Breast epithelium (tissue), 4 donors: ENCODE measurements around the gene SCLY. TPM values are rescaled to one million over a fixed set of nuclear protein-coding genes. Genes with fewer than 3 reads are reported as not detected.

Source experiments
- DNase-seq, 2 donors: peaks; one replicate each; pipeline ENCODE4 v3.0.0-alpha.2; 2019; ENCODE audit warnings: low spot score in 2 of 2
- H3K27ac ChIP-seq, 2 donors: fragments of 200-600 bp; sonication (generic) in 1 of 2; one replicate each; pipeline ENCODE4 v1.5.1; 2016 to 2019; ENCODE audit warnings: mild to moderate bottlenecking in 1 of 2
- H3K27me3 ChIP-seq, 2 donors: fragments of 200-600 bp; sonication (generic) in 1 of 2; one replicate each; pipeline versions ENCODE4 v1.5.1 to v1.6.0; 2017 to 2019; ENCODE audit warnings: control low read depth in 1 of 2, mild to moderate bottlenecking in 1 of 2
- H3K36me3 ChIP-seq: fragments of 200-600 bp; one replicate; pipeline ENCODE4 v1.5.1; 2019
- H3K4me1 ChIP-seq, 2 donors: fragments of 200-600 bp; sonication (generic); one replicate each; pipeline ENCODE4 v1.5.1; 2016 to 2019; ENCODE audit warnings: control low read depth in 1 of 2
- H3K4me3 ChIP-seq, 3 donors: fragments of 200-600 bp; sonication (generic); 1 replicate in 2 of 3; 2 replicates in 1 of 3; pipeline ENCODE4 v1.5.1; 2016 to 2019; ENCODE audit warnings: mild to moderate bottlenecking in 3 of 3, moderate library complexity in 2 of 3
- H3K9me3 ChIP-seq, 2 donors: fragments of 200-600 bp; sonication (generic) in 1 of 2; one replicate each; pipeline ENCODE4 v1.5.1; 2016 to 2019; ENCODE audit warnings: control low read depth in 1 of 2
- CTCF ChIP-seq, 3 donors: fragments of 450-650 bp; IDR thresholded peaks; one replicate each; pipeline ENCODE4 v1.5.1; 2016 to 2017; ENCODE audit warnings: antibody characterized with exemption in 3 of 3, mild to moderate bottlenecking in 3 of 3, moderate library complexity in 3 of 3
- POLR2A ChIP-seq: fragments of 450-650 bp; IDR thresholded peaks from one replicate; pipeline ENCODE4 v1.6.1; 2016; ENCODE audit warnings: antibody characterized with exemption, mild to moderate bottlenecking, moderate library complexity
- POLR2AphosphoS5 ChIP-seq, 3 donors: sonication (generic); formaldehyde crosslinking; IDR thresholded peaks; one replicate each; pipeline ENCODE4 v1.6.1; 2017; ENCODE audit warnings: antibody characterized with exemption in 3 of 3
- intact Hi-C: fragments of 100-400 bp; cut with DNase I; formaldehyde crosslinking; loops from one replicate; pipeline ENCODE4 v1.15.1; 2023; ENCODE audit warnings: low total_unique reads
- total RNA-seq, 3 donors: library from RNA; depleted of rRNA; stranded (reverse); fragments of >200 nt; gene quantifications; one replicate each; pipeline ENCODE4 v1.1.0, GENCODE V29; 2016

SCLY gene
- total RNA-seq, 3 donors from 2014 or later, result 11.2 to 16.7 (median 12.1) TPM

- no peaks in the 10 kb centered on the region for H3K36me3 ChIP-seq
- no peak for TF ChIP-seq POLR2A
- no peak for TF ChIP-seq POLR2AphosphoS5 (IDR thresholded peaks at IDR 0.05)
- no peak for TF ChIP-seq CTCF (IDR thresholded peaks at IDR 0.05)
Observed at GRCh38 chr2:238020816-238021215, 40.0 kb upstream of the SCLY start.

DNA sequence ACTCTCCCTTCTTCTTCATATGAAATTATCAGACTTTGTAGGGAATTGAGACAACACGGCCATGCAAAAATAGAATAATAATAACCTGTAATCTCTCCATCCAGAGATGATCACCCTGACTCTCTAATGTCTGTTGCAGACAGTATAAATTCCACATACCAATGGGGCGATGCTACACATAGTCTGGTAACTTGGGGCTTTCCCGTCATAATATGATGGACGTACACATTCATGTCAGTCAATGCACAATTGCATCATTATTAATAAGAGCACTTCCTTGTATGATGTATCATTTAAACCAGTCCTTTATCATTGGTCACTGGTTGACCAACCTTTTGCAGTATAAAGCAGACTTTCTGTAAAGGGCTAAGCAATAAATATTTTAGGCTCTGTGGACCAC, 39.5 kb upstream of the SCLY start:
- Histone ChIP-seq H3K9me3 (no peaks in the 10 kb centered on the region), H3K4me3 (no peak overlapping the region), H3K36me3 (no peaks in the 10 kb centered on the region), H3K27ac (no peak overlapping the region), H3K27me3 (no peaks in the 10 kb centered on the region), H3K4me1 (no peaks in the 10 kb centered on the region)
- no peak for TF ChIP-seq POLR2A
- no peak for TF ChIP-seq CTCF (IDR thresholded peaks at IDR 0.05)
- TF ChIP-seq POLR2AphosphoS5 (IDR thresholded peaks at IDR 0.05), result no peak
- DNase-seq, result no peak
- intact Hi-C loops, result no loop called here

More at GRCh38 chr2:238020816-238021215, 40.0 kb upstream of the SCLY start:
- DNase-seq, result no peak
- H3K4me3 ChIP-seq, result no peak overlapping the region
- H3K9me3 ChIP-seq, result no peaks in the 10 kb centered on the region
- H3K27ac ChIP-seq, result no peak overlapping the region
- no peaks in the 10 kb centered on the region for H3K4me1 ChIP-seq
- H3K27me3 ChIP-seq, result no peaks in the 10 kb centered on the region
- intact Hi-C loops, result no loop called here

- intact Hi-C loops, result no loop called here
- Histone ChIP-seq H3K4me1 (no peaks in the 10 kb centered on the region), H3K9me3 (no peaks in the 10 kb centered on the region), H3K27me3 (no peaks in the 10 kb centered on the region), H3K4me3 (no peak overlapping the region), H3K27ac (no peak overlapping the region), H3K36me3 (no peaks in the 10 kb centered on the region)
- no peak for DNase-seq
- TF ChIP-seq POLR2AphosphoS5 (IDR thresholded peaks at IDR 0.05) (no peak), POLR2A (no peak), CTCF (IDR thresholded peaks at IDR 0.05) (no peak)
Observed at GRCh38 chr2:238022594-238023157, 38.1 kb upstream of the SCLY start.

DNA sequence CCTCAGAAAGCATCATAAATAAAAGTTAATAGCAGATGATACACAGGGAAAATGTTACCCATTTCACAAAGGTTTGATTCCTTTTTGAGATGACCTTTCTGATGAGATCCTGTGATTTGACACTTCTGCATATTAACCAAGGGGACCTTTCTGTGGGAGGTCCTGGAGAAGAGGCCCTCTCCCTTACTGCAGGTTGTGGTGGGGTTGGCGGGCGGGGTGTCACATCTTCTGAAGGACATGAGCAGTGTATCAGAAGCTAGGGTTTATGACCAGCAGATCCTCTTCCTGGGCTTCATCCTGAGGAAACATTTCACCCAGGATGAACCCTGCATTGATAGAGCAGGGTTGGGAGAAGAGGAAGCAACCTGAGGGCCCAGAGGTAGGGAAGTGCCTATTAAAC, 37.2 kb upstream of the SCLY start:
- intact Hi-C loops, result no loop called here
- no peaks in the 10 kb centered on the region for H3K9me3 ChIP-seq

DNA sequence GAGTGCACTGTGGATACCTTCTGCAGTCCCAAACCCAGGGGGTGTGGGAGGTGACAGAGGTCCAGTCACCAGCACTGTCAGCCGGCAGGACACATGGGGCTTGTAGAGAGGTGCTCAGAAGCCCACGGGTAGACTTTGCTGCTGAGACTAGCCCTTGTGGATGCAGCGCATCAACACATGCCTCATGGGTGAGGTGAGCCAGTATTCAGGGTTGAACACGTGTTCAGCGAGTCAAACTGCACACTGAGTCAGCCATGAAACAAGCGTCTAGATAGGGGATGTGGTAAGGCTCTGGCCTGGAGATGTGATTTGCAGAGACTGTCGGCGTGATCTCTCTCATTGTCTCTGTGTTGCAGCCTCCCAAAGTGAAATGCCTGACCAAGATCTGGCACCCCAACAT, 35.8 kb upstream of the SCLY start:
- TF ChIP-seq POLR2AphosphoS5 (IDR thresholded peaks at IDR 0.05), result no peak
- TF ChIP-seq POLR2A, result no peak
- TF ChIP-seq CTCF (IDR thresholded peaks at IDR 0.05), result no peak
- intact Hi-C loops, result no loop called here
- no peak overlapping the region for H3K4me3 ChIP-seq
- no peaks in the 10 kb centered on the region for H3K4me1 ChIP-seq
- no peaks in the 10 kb centered on the region for H3K36me3 ChIP-seq
- no peak overlapping the region for H3K27ac ChIP-seq
- no peaks in the 10 kb centered on the region for H3K9me3 ChIP-seq
- DNase-seq, result no peak
- H3K27me3 ChIP-seq, result no peaks in the 10 kb centered on the region

More for the DNA sequence above, 37.2 kb upstream of the SCLY start:
- H3K4me3 ChIP-seq, result no peak overlapping the region
- no peaks in the 10 kb centered on the region for H3K36me3 ChIP-seq
- DNase-seq, result no peak
- H3K4me1 ChIP-seq, result no peaks in the 10 kb centered on the region
- no peak overlapping the region for H3K27ac ChIP-seq
- no peaks in the 10 kb centered on the region for H3K27me3 ChIP-seq
- TF ChIP-seq CTCF (IDR thresholded peaks at IDR 0.05) (no peak), POLR2AphosphoS5 (IDR thresholded peaks at IDR 0.05) (no peak), POLR2A (no peak)
